Bronchial epithelial cell (primary cell): Measurements from ENCODE around the gene GSKIP. TPM values are rescaled to one million over a fixed set of nuclear protein-coding genes. Genes with fewer than 3 reads are reported as not detected.
A peak's percentile ranks its signal among the peaks of the same experiment; 100 is the strongest.
"Not testable (repeated sequence)": the region's sequence is repeated elsewhere in the genome, so short reads cannot be mapped to it uniquely, and the experiment has no call there.

Source experiments
- DNase-seq: peaks from one replicate; pipeline ENCODE4 v3.0.0-alpha.2; 2010; ENCODE audit warnings: low read depth
- FAIRE-seq: peaks from 2 replicates; lab custom pipeline; 2011; peaks lifted over from hg19 to GRCh38; lab: Jason Lieb, UNC
- H3K27me3 ChIP-seq: 2 replicates; pipeline ENCODE4 v1.5.1; 2011; ENCODE audit warnings: low read length; ENCODE audit not compliant: control insufficient read depth, insufficient read depth
- H3K36me3 ChIP-seq: 2 replicates; pipeline ENCODE4 v1.5.1; 2011; ENCODE audit warnings: low read length; ENCODE audit not compliant: control insufficient read depth, insufficient read depth
- H3K4me3 ChIP-seq: 2 replicates; pipeline ENCODE4 v1.5.1; 2011; ENCODE audit warnings: mild to moderate bottlenecking, low read depth, low read length, control low read depth
- CTCF ChIP-seq: IDR thresholded peaks from 2 replicates; pipeline ENCODE4 v1.5.1; 2011; ENCODE audit warnings: mild to moderate bottlenecking, moderate library complexity, low read length, control low read depth, inconsistent platforms; ENCODE audit not compliant: insufficient read depth, severe bottlenecking
- total RNA-seq: library from RNA; depleted of rRNA; stranded (reverse); fragments of >200 nt; gene quantifications from 2 replicates; pipeline ENCODE4 v1.2.1, GENCODE V29; 2014

Gene GSKIP
- total RNA-seq, 1 donor from 2014 or later: 77.7 TPM

DNA sequence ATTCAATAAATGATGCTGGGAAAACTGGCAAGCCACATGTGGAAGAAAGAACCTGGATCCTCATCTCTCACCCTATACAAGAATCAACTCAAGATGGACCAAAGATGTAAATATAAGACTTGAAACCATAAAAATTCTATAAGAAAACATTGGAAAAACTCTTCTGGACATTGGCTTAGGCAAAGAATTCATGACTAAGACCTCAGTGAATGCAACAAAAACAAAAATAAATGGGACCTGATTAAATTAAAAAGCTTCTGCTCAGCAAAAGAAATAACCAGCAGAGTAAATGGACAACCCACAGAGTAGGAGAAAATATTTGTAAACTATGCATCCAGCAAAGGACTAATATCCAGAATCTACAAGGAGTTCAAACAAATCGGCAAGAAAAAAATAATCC lies 24.8 kb upstream of the GSKIP start:
- TF ChIP-seq CTCF: no peak
- FAIRE-seq: no peak

GRCh38 chr14:96341323-96341722 lies 22.0 kb upstream of the GSKIP start:
- Histone ChIP-seq H3K4me3 (no peak overlapping the region), H3K27me3 (no peaks in the 10 kb centered on the region), H3K36me3 (peaks cover 2% of the 10 kb centered on the region)
- FAIRE-seq: no peak
- DNase-seq: no peak
- no peak for TF ChIP-seq CTCF

More for the DNA sequence above, 24.8 kb upstream of the GSKIP start:
- Histone ChIP-seq H3K27me3 (no peaks in the 10 kb centered on the region), H3K36me3 (peaks cover 2% of the 10 kb centered on the region), H3K4me3 (no peak overlapping the region)
- DNase-seq: no peak

DNA sequence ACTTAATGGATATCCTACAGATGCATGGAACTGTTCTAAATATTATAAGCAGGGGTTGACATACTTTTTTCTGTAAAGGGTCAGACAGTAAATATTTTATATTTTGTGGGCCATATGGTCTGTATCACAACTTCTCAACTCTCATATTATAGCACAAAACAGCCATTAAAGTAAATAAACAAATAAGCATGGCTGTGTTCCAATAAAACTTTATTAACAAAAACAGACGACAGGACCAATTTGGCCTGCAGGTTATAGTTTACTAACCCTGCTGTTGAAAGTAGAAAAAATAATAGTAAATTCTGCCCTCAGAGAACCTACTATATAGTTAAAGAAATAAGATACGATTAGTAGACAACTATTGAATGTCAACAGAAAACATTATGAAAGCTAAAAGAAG lies 17.7 kb upstream of the GSKIP start:
- DNase-seq (no peak), FAIRE-seq (no peak)
- peaks cover 2% of the 10 kb centered on the region for H3K36me3 ChIP-seq
- TF ChIP-seq CTCF: no peak
- no peaks in the 10 kb centered on the region for H3K27me3 ChIP-seq
- H3K4me3 ChIP-seq: no peak overlapping the region

GRCh38 chr14:96347957-96348356 lies 15.4 kb upstream of the GSKIP start:
- DNase-seq, H3K36me3 ChIP-seq, H3K4me3 ChIP-seq, H3K27me3 ChIP-seq, FAIRE-seq: not testable (repeated sequence)

GRCh38 chr14:96349286-96350075 lies 13.8 kb upstream of the GSKIP start:
- Histone ChIP-seq H3K36me3 (no peaks in the 10 kb centered on the region), H3K4me3 (no peak overlapping the region), H3K27me3 (no peaks in the 10 kb centered on the region)
- TF ChIP-seq CTCF: no peak
- peak; percentile 8 for DNase-seq
- FAIRE-seq: no peak

GRCh38 chr14:96351986-96352385 lies 11.3 kb upstream of the GSKIP start:
- DNase-seq (no peak), FAIRE-seq (no peak)
- TF ChIP-seq CTCF: no peak
- no peaks in the 10 kb centered on the region for H3K27me3 ChIP-seq
- H3K36me3 ChIP-seq: no peaks in the 10 kb centered on the region
- no peak overlapping the region for H3K4me3 ChIP-seq
